GM21619 (cell line): Measurements from ENCODE around the gene CSRNP3.
"Not testable (repeated sequence)": the region's sequence is repeated elsewhere in the genome, so short reads cannot be mapped to it uniquely, and the experiment has no call there.

Experiments used
- ATAC-seq: cut with Tn5 transposase; IDR thresholded peaks from one replicate; pipeline ENCODE4 v1.9.1; 2021; ENCODE audit not compliant: unreplicated experiment

The CSRNP3 gene

GRCh38 chr2:165632594-165632993 is 163.1 kb downstream of the CSRNP3 start:
- ATAC-seq: no peak

- ATAC-seq: no peak
Observed at GRCh38 chr2:165633431-165633830, 163.9 kb downstream of the CSRNP3 start.

- ATAC-seq: no peak
Observed at GRCh38 chr2:165634282-165634681, 164.8 kb downstream of the CSRNP3 start.

- ATAC-seq: no peak
Observed at GRCh38 chr2:165634855-165635254, 165.4 kb downstream of the CSRNP3 start.

GRCh38 chr2:165635532-165635931 is 166.0 kb downstream of the CSRNP3 start:
- no peak for ATAC-seq

GRCh38 chr2:165636959-165637358 is 167.5 kb downstream of the CSRNP3 start:
- no peak for ATAC-seq

- ATAC-seq: no peak
Observed at GRCh38 chr2:165637396-165637795, 167.9 kb downstream of the CSRNP3 start.

- ATAC-seq: no peak
Observed at GRCh38 chr2:165639504-165639903, 170.0 kb downstream of the CSRNP3 start.

- no peak for ATAC-seq
Observed at GRCh38 chr2:165640247-165640929, 170.9 kb downstream of the CSRNP3 start.

GRCh38 chr2:165645930-165646831 is 176.7 kb downstream of the CSRNP3 start:
- ATAC-seq: no peak

- no peak for ATAC-seq
Observed at GRCh38 chr2:165647409-165647808, 177.9 kb downstream of the CSRNP3 start.

GRCh38 chr2:165648801-165649200 is 179.3 kb downstream of the CSRNP3 start:
- no peak for ATAC-seq

- ATAC-seq: no peak
Observed at GRCh38 chr2:165651233-165651632, 181.7 kb downstream of the CSRNP3 start.

GRCh38 chr2:165655661-165656060 is 186.2 kb downstream of the CSRNP3 start:
- ATAC-seq: no peak

GRCh38 chr2:165660361-165660760 is 190.9 kb downstream of the CSRNP3 start:
- ATAC-seq: peak; percentile 74

GRCh38 chr2:165662720-165663119 is 193.2 kb downstream of the CSRNP3 start:
- ATAC-seq: no peak

- ATAC-seq: no peak
Observed at GRCh38 chr2:165665614-165666013, 196.1 kb downstream of the CSRNP3 start.

- not testable (repeated sequence) for ATAC-seq
Observed at GRCh38 chr2:165666073-165666472, 196.6 kb downstream of the CSRNP3 start.

GRCh38 chr2:165666605-165667004 is 197.1 kb downstream of the CSRNP3 start:
- no peak for ATAC-seq

- ATAC-seq: no peak
Observed at GRCh38 chr2:165667375-165667774, 197.9 kb downstream of the CSRNP3 start.

- no peak for ATAC-seq
Observed at GRCh38 chr2:165674780-165675179, 205.3 kb downstream of the CSRNP3 start.

GRCh38 chr2:165675551-165675968 is 206.1 kb downstream of the CSRNP3 start:
- ATAC-seq: no peak
